Prostate gland (tissue), 2 donors: Measurements from ENCODE around the gene PAX5.

Experiments
- POLR2A ChIP-seq: fragments of 450-650 bp; IDR thresholded peaks from one replicate; pipeline ENCODE4 v1.6.1; 2016; ENCODE audit warnings: antibody characterized with exemption, mild to moderate bottlenecking
- TF ChIP-seq, protein P1 (sequence below), 4 experiments: fragments of 200-600 bp in 2 of 4; fragments of 450-650 bp in 2 of 4; sonication (generic) in 2 of 4; IDR thresholded peaks; 1 replicate in 3 of 4; 2 replicates in 1 of 4; pipeline ENCODE4 v1.5.1; 2016 to 2019; ENCODE audit warnings: antibody characterized with exemption in 4 of 4, mild to moderate bottlenecking in 2 of 4, moderate library complexity in 2 of 4

DNA sequence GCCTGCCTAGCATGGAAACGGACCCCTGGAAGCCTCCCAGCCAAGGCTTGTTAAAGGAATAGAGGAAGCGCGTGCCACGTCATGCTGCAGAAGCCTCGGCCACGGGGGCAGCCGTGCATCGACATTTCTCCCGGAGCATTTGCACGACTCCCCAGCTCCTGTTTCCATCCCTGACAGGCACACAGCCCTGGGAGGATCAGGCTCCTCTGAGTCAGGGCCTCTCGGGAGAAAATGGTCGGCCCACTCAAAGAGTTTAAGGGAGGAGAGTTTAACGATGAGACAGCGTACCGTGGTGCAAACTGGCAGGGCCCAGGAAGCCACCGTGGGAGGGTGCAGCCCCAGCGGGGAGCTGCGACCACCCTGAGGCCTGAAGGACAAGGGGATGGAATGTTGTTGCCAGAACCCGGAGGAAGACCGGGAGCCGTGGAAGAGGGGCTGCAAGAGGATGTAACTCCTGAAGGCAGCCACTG is 213.6 kb downstream of the PAX5 start:
- TF ChIP-seq, protein P1, sequence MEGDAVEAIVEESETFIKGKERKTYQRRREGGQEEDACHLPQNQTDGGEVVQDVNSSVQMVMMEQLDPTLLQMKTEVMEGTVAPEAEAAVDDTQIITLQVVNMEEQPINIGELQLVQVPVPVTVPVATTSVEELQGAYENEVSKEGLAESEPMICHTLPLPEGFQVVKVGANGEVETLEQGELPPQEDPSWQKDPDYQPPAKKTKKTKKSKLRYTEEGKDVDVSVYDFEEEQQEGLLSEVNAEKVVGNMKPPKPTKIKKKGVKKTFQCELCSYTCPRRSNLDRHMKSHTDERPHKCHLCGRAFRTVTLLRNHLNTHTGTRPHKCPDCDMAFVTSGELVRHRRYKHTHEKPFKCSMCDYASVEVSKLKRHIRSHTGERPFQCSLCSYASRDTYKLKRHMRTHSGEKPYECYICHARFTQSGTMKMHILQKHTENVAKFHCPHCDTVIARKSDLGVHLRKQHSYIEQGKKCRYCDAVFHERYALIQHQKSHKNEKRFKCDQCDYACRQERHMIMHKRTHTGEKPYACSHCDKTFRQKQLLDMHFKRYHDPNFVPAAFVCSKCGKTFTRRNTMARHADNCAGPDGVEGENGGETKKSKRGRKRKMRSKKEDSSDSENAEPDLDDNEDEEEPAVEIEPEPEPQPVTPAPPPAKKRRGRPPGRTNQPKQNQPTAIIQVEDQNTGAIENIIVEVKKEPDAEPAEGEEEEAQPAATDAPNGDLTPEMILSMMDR (IDR thresholded peaks at IDR 0.05) = no peak
- no peak for TF ChIP-seq POLR2A
